ENCODE measurements around the gene NACC2. TPM values are rescaled to one million over a fixed set of nuclear protein-coding genes. Genes with fewer than 3 reads are reported as not detected.

NACC2 gene
- total RNA-seq, 1 donor from 2014 or later: 5.4 TPM

GRCh38 chr9:136115206-136115605 is 20.1 kb upstream of the NACC2 start:
- Mint-ChIP-seq H3K36me3 (ENCODE audit: low read depth) (peaks cover 27% of the 10 kb centered on the region), H3K9me3 (no peaks in the 10 kb centered on the region), H3K4me1 (ENCODE audit: low read depth) (peaks cover 25% of the 10 kb centered on the region), H3K27ac (peak overlapping the region; percentile 55), H3K4me3 (ENCODE audit: low read depth) (no peak overlapping the region), H3K27me3 (ENCODE audit: low read depth) (no peaks in the 10 kb centered on the region)
- DNase-seq (ENCODE audit: low spot score): no peak
- intact Hi-C loops (cut with micrococcal nuclease): loop anchor here (10.0 kb wide), 2 partner anchors 130 to 290 kb away; partner anchors contain the start of genes QSOX2 and SNAPC4

- Mint-ChIP-seq H3K4me1 (ENCODE audit: low read depth) (peaks cover 25% of the 10 kb centered on the region), H3K27ac (peak overlapping the region; percentile 55)
- intact Hi-C loops (cut with micrococcal nuclease): loop anchor here (10.0 kb wide), 2 partner anchors 130 to 290 kb away; partner anchors contain the start of genes QSOX2 and SNAPC4
These were observed 19.5 kb upstream of the NACC2 start for GRCh38 chr9:136114610-136115009.

GRCh38 chr9:136112541-136112940 is 17.5 kb upstream of the NACC2 start:
- Mint-ChIP-seq H3K36me3 (ENCODE audit: low read depth) (peaks cover 27% of the 10 kb centered on the region), H3K4me3 (ENCODE audit: low read depth) (no peak overlapping the region), H3K27ac (peak overlapping the region; percentile 93), H3K9me3 (no peaks in the 10 kb centered on the region), H3K4me1 (ENCODE audit: low read depth) (peaks cover 36% of the 10 kb centered on the region), H3K27me3 (ENCODE audit: low read depth) (no peaks in the 10 kb centered on the region)
- intact Hi-C loops (cut with micrococcal nuclease): loop anchor here (10.0 kb wide), 2 partner anchors 132 to 292 kb away; partner anchors contain the start of genes QSOX2 and SNAPC4
- no peak for DNase-seq (ENCODE audit: low spot score)

More at GRCh38 chr9:136114610-136115009, 19.5 kb upstream of the NACC2 start:
- H3K9me3 Mint-ChIP-seq: no peaks in the 10 kb centered on the region
- H3K27me3 Mint-ChIP-seq (ENCODE audit: low read depth): no peaks in the 10 kb centered on the region
- DNase-seq (ENCODE audit: low spot score): no peak
- no peak overlapping the region for H3K4me3 Mint-ChIP-seq (ENCODE audit: low read depth)
- peaks cover 27% of the 10 kb centered on the region for H3K36me3 Mint-ChIP-seq (ENCODE audit: low read depth)

- peaks cover 42% of the 10 kb centered on the region for H3K4me1 Mint-ChIP-seq (ENCODE audit: low read depth)
- no peak overlapping the region for H3K4me3 Mint-ChIP-seq (ENCODE audit: low read depth)
- H3K27ac Mint-ChIP-seq: peak overlapping the region; percentile 87
- peaks cover 27% of the 10 kb centered on the region for H3K36me3 Mint-ChIP-seq (ENCODE audit: low read depth)
- intact Hi-C loops (cut with micrococcal nuclease): loop anchor here (10.0 kb wide), 2 partner anchors 133 to 293 kb away; partner anchors contain the start of genes QSOX2 and SNAPC4
- no peaks in the 10 kb centered on the region for H3K9me3 Mint-ChIP-seq
- no peaks in the 10 kb centered on the region for H3K27me3 Mint-ChIP-seq (ENCODE audit: low read depth)
- no peak for DNase-seq (ENCODE audit: low spot score)
These were observed 16.8 kb upstream of the NACC2 start for GRCh38 chr9:136111910-136112309.

GRCh38 chr9:136111190-136111589 is 16.1 kb upstream of the NACC2 start:
- no peak for DNase-seq (ENCODE audit: low spot score)
- Mint-ChIP-seq H3K9me3 (no peaks in the 10 kb centered on the region), H3K4me3 (ENCODE audit: low read depth) (peak overlapping the region; percentile 61), H3K36me3 (ENCODE audit: low read depth) (peaks cover 23% of the 10 kb centered on the region), H3K4me1 (ENCODE audit: low read depth) (peaks cover 46% of the 10 kb centered on the region), H3K27ac (peak overlapping the region; percentile 45), H3K27me3 (ENCODE audit: low read depth) (no peaks in the 10 kb centered on the region)
- intact Hi-C loops (cut with micrococcal nuclease): loop anchor here (10.0 kb wide), 2 partner anchors 134 to 294 kb away; partner anchors contain the start of genes QSOX2 and SNAPC4

- Mint-ChIP-seq H3K4me1 (ENCODE audit: low read depth) (peaks cover 46% of the 10 kb centered on the region), H3K36me3 (ENCODE audit: low read depth) (peaks cover 22% of the 10 kb centered on the region), H3K9me3 (no peaks in the 10 kb centered on the region), H3K27ac (peak overlapping the region; percentile 74), H3K27me3 (ENCODE audit: low read depth) (no peaks in the 10 kb centered on the region), H3K4me3 (ENCODE audit: low read depth) (peak overlapping the region; percentile 83)
- DNase-seq (ENCODE audit: low spot score): no peak
- intact Hi-C loops (cut with micrococcal nuclease): loop anchor here (10.0 kb wide), 2 partner anchors 134 to 294 kb away; partner anchors contain the start of genes QSOX2 and SNAPC4
These were observed 15.3 kb upstream of the NACC2 start for GRCh38 chr9:136110082-136111061.

GRCh38 chr9:136109351-136110081 is 14.4 kb upstream of the NACC2 start:
- intact Hi-C loops (cut with micrococcal nuclease): loop anchor here (1.0 to 10.0 kb wide), 3 partner anchors 9 to 295 kb away; partner anchors contain the start of genes QSOX2, SNAPC4 and TMEM250
- no peaks in the 10 kb centered on the region for H3K27me3 Mint-ChIP-seq (ENCODE audit: low read depth)
- peak overlapping the region; percentile 86 for H3K27ac Mint-ChIP-seq
- peaks cover 13% of the 10 kb centered on the region for H3K36me3 Mint-ChIP-seq (ENCODE audit: low read depth)
- H3K9me3 Mint-ChIP-seq: no peaks in the 10 kb centered on the region
- DNase-seq (ENCODE audit: low spot score): peak; percentile 92
- H3K4me3 Mint-ChIP-seq (ENCODE audit: low read depth): peak overlapping the region; percentile 83
- peaks cover 45% of the 10 kb centered on the region for H3K4me1 Mint-ChIP-seq (ENCODE audit: low read depth)

GRCh38 chr9:136108648-136109266 is 13.7 kb upstream of the NACC2 start:
- H3K27ac Mint-ChIP-seq: peak overlapping the region; percentile 68
- no peak for DNase-seq (ENCODE audit: low spot score)
- peak overlapping the region; percentile 57 for H3K4me3 Mint-ChIP-seq (ENCODE audit: low read depth)
- H3K27me3 Mint-ChIP-seq (ENCODE audit: low read depth): no peaks in the 10 kb centered on the region
- H3K4me1 Mint-ChIP-seq (ENCODE audit: low read depth): peaks cover 42% of the 10 kb centered on the region
- peaks cover 8% of the 10 kb centered on the region for H3K36me3 Mint-ChIP-seq (ENCODE audit: low read depth)
- intact Hi-C loops (cut with micrococcal nuclease): loop anchor here (1.0 kb wide), 1 partner anchor 10 kb away; the partner anchor contains the start of gene TMEM250
- H3K9me3 Mint-ChIP-seq: no peaks in the 10 kb centered on the region

- Mint-ChIP-seq H3K4me3 (ENCODE audit: low read depth) (peak overlapping the region; percentile 57), H3K27me3 (ENCODE audit: low read depth) (no peaks in the 10 kb centered on the region), H3K9me3 (no peaks in the 10 kb centered on the region), H3K4me1 (ENCODE audit: low read depth) (peaks cover 35% of the 10 kb centered on the region), H3K27ac (no peak overlapping the region), H3K36me3 (ENCODE audit: low read depth) (peaks cover 2% of the 10 kb centered on the region)
- intact Hi-C loops (cut with micrococcal nuclease): no loop called here
- DNase-seq (ENCODE audit: low spot score): no peak
These were observed 13.0 kb upstream of the NACC2 start for GRCh38 chr9:136107953-136108647.

GRCh38 chr9:136107155-136107952 is 12.3 kb upstream of the NACC2 start:
- H3K27me3 Mint-ChIP-seq (ENCODE audit: low read depth): no peaks in the 10 kb centered on the region
- H3K4me1 Mint-ChIP-seq (ENCODE audit: low read depth): peaks cover 32% of the 10 kb centered on the region
- no peaks in the 10 kb centered on the region for H3K9me3 Mint-ChIP-seq
- DNase-seq (ENCODE audit: low spot score): peak; percentile 41
- peak overlapping the region; percentile 67 for H3K27ac Mint-ChIP-seq
- H3K4me3 Mint-ChIP-seq (ENCODE audit: low read depth): peak overlapping the region; percentile 33
- intact Hi-C loops (cut with micrococcal nuclease): no loop called here
- H3K36me3 Mint-ChIP-seq (ENCODE audit: low read depth): peaks cover 2% of the 10 kb centered on the region
